ENCODE measurements around the gene NUFIP2.
"Not testable (repeated sequence)": the region's sequence is repeated elsewhere in the genome, so short reads cannot be mapped to it uniquely, and the experiment has no call there.

The NUFIP2 gene, protein sequence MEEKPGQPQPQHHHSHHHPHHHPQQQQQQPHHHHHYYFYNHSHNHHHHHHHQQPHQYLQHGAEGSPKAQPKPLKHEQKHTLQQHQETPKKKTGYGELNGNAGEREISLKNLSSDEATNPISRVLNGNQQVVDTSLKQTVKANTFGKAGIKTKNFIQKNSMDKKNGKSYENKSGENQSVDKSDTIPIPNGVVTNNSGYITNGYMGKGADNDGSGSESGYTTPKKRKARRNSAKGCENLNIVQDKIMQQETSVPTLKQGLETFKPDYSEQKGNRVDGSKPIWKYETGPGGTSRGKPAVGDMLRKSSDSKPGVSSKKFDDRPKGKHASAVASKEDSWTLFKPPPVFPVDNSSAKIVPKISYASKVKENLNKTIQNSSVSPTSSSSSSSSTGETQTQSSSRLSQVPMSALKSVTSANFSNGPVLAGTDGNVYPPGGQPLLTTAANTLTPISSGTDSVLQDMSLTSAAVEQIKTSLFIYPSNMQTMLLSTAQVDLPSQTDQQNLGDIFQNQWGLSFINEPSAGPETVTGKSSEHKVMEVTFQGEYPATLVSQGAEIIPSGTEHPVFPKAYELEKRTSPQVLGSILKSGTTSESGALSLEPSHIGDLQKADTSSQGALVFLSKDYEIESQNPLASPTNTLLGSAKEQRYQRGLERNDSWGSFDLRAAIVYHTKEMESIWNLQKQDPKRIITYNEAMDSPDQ

DNA sequence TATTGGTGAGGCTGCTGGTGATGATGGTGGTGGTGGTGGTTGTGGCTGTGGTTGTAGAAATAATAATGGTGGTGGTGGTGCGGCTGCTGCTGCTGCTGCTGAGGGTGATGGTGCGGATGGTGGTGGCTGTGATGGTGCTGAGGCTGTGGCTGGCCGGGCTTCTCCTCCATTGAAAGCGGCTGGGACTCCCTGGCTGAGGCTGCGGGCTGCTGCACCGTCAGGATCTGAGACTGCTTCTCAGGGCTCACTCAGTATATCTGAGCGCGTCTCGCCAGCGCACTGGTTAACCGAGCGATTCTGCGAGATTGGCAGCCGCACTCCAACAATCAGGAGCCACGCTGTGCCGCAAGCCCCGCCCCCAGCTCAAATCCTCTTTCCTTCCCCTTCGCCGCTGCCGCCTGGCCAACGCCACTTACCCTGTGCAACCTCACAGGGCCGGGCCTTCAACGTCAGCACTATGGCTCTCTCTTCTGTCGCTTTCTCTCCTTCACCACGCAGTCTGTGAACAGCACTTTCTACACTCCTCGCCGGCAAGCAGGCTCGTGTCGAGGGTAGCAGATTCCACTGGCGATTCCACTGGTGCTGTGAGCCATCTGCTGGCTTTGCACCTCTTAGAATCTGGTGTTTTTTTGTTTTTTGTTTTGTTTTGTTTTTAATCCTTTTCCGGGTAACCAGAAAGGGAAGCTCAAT, at the start of gene NUFIP2:
Gene NUFIP2 (minus strand): TSS at position 259 of the 690 bp plus-strand sequence. CDS start 89 bp downstream, at position 170.
- peak; percentile 32 for DNase-seq

DNA sequence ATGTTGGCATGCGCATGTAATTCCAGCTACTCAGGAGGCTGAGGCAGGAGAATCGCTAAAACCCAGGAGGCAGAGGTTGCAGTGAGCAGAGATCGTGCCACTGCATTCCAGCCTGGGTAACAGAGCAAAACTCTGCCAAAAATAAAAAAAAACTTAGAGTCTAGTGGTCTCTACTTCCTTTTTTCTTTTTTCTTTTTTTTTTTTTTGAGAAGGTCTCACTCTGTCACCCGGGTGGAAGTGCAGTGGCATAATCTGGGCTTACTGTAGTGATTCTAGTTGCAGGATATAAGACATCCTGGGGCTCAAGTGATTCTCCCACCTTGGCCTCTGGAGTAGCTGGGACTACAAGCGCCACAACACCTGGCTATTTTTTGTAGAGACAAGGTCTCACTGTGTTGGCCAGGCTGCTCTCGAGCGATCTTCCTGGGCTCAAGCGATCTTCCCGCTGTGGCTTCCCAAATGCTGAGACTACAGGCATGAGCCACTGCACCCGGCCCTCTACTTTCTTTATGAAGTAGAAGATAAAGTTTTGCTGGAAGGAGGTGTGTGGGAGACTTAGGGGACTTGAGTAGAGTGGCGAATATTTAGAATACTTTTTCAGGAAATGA, 48.3 kb upstream of the NUFIP2 start:
- DNase-seq: no peak

DNA sequence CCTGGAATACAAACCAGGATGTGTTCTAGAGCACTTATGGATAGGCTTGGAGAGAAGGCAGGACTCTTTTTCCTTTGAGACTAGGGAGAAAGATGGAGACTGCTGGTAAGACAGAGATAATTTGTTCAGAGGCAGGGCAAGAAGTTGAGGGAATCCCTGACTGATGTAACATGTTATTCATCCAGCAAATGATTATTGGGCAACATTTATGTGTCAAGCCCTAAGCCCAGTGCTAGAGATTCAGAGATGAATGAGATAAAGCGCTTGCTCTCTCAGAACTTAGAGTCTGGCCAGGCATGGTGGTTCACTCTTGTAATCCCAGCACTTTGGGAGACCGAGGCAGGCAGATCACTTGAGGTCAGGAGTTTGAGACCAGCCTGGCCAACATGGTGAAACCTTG, 47.8 kb upstream of the NUFIP2 start:
- no peak for DNase-seq

DNA sequence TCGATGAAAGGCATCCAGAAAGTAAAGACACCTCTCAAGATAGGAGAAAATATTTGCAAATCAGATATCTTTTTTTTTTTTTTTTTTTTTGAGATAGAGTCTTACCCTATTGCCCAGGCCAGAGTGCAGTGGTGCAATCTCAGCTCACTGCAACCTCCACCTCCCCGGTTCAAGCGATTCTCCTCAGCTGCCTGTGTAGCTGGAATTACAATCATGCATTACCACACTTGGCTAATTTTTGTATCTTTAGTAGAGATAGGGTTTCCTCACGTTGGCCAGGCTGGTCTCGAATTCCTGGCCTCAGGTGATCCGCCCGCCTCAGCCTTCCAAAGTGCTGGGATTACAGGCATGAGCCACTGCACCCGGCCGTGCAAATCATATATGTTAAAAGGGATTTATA, 45.1 kb upstream of the NUFIP2 start:
- DNase-seq: not testable (repeated sequence)

DNA sequence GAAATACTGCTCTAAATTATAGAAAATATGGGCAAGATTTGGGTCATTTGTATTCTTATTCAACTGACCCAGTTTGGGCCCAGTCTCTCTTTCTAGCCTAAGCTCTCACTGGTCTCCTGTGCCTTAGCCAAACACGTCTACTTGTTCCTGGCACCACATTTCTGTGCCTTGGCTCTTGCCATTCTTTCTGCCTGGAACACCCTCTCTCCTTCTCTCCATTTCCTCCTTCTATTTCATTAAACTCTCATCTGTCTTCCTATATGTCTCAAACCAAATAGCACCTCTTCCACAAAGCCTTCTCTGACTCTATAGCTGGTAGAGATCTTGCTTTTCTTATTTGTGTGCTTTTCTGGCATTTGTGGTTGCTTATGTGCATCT, 37.7 kb upstream of the NUFIP2 start:
- DNase-seq: no peak

DNA sequence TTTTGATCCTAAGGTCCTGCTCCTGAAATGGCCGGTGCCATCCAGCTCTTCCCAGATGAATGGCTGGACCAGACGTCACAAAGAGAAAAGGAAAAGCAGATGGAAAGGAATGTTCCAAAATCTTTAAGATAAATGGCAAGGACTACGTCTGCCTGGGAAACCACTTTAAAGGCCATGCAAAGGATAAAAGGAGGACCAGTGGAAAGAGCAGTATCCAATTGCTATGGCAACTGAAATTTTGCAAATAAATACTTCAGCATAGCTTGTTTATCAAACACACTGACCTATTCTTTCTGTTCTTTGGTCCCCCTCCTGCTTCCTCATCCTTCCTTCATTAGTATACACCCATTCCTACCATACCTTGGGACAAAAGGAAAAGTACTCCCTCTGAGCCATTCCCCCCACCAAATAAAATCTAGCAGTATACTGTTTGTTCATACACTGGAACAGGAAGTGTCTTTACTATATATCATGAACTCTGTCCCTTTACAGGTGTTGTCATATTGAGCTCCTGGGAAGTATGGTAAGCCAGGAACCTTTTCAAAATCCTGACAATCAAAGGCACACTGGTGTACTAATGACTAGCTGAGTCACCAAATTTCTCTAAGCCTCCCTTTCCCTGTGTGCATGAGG, 37.2 kb upstream of the NUFIP2 start:
- DNase-seq: no peak

DNA sequence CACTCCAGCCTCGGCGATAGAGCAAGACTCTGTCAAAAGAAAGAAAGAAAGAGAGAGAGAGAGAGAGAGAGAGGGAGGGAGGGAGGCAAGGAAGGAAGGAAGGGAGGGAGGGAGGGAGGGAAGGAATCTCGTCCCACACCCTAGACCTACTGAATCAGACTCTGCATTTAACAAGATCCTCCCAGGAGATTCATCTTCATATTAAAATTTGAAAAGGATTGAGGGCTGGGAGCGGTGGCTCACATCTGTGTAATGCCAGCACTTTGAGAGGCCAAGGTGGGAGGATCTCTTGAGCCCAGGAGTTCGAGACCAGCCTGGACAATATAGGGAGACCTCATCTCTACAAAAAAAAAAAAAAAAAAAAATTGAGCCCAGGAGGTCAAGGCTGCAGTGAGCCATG, 33.5 kb upstream of the NUFIP2 start:
- DNase-seq: no peak

DNA sequence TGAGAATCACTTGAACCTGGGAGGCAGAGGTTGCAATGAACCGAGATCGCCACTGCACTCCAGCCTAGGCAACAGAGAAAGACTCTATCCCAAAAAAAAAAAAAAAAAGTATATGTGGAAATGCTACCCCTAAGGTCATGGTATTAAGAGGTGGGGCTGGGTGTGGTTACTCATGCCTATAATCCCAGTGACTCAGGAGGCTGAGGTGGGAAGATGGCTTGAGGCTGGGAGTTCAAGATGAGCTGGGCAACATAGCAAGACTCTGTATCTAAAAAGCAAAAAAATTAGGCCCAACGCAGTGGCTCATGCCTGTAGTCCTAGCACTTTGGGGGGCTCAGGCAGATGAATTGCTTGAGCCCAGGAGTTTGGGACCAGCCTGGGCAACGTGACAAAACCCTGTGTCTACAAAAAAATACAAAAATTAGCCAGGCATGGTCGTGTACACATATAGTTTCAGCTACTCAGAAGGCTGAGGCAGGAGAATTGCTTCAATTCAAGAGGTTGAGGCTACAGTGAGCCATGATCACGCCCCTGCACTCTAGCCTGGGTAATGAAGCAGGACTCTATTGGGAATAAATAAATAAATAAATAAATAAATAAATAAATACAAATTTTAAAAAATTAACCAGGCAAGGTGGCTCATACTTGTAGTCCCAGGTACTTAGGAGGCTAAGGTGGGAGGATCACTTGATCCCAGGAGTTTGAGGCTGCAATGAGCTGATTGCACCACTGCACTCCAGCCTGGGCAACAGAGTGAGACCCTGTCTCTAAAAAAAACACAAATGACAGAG, 32.3 kb upstream of the NUFIP2 start:
- DNase-seq: no peak

DNA sequence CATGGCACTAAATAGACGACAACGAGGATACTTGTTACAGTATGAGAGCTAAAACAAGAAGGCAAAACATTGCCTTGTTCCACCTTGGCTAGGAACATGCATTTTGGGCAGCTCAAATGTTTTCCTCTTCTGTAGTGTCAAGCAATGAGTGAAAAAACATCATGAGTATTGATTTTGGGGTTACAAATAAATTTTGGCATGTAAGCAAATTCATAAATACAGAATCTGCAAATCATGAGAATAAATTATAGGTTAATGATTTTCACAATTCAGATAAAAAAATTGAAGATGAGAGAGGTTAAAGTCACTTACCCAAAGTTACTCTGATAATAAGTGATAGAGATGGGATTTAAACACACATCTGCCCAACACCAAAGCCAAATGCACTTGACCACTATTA, 28.4 kb upstream of the NUFIP2 start:
- DNase-seq: no peak

DNA sequence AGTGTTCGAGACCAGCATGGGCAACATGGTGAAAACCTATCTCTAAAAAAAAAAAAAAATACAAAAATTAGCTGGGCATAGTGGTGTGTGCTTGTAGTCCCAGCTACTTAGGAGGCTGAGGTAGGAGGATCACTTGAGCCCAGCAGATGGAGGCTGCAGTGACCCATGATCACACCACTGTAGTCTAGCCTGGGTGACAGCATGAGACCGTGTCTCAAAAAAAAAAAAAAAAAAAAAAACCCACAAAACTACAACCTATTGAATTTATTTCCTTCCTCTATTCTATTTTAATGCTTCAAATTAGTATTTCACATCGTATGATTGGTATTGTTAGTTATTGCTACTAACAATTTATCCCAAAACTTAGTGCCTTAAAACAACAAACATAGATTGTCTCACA, 9.4 kb upstream of the NUFIP2 start:
- DNase-seq: no peak

DNA sequence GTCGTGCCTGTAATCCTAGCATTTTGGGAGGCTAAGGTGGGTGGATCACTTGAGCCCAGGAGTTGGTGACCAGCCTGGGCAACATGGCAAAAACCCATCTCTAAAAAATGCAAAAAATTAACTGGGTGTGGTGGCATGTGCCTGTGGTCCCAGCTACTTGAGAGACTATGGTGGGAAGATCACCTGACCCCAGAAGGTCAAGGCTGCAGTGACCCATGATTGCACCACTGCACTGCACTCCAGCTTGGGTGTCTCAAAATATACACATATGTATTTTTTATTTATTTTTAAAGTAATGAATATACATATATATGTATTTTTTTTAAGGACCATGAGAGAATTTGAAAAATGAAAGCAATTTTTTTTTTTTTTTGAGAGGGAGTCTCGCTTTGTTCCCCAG, 5.1 kb upstream of the NUFIP2 start:
- no peak for DNase-seq

DNA sequence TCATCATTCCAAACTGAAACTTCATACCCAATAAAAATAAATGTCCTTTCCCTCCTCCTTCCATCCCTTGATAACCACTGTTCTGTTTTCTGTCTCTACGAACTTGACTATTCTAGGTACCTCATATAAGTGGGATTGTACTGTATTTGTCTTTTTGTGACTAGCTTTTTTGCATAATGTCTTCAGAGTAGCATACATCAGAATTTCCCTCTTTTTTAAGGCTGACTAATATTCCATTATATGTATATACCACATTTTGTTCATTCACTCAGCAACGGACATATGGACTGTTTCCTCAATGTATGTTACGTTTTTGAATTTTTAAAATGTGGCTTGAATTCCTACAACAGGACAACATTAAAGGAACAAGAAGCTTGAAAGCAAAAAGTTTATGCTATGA, 1.5 kb upstream of the NUFIP2 start:
- DNase-seq: no peak

DNA sequence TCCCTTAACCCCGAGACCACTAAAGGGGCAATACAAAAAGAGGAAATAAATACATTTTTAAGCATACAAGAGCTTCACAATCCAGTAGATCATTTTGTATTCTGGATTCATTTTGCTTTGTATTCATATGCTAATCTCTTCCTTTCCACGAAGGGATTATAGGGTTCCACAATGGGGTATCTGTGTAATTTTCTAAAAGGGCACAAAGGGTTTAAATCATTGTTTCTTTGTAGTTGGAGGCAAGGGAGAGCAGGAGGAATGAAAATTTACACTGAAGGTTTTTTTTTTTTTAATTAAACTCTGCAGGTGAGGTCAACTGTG, 592 bp upstream of the NUFIP2 start:
- DNase-seq: no peak

DNA sequence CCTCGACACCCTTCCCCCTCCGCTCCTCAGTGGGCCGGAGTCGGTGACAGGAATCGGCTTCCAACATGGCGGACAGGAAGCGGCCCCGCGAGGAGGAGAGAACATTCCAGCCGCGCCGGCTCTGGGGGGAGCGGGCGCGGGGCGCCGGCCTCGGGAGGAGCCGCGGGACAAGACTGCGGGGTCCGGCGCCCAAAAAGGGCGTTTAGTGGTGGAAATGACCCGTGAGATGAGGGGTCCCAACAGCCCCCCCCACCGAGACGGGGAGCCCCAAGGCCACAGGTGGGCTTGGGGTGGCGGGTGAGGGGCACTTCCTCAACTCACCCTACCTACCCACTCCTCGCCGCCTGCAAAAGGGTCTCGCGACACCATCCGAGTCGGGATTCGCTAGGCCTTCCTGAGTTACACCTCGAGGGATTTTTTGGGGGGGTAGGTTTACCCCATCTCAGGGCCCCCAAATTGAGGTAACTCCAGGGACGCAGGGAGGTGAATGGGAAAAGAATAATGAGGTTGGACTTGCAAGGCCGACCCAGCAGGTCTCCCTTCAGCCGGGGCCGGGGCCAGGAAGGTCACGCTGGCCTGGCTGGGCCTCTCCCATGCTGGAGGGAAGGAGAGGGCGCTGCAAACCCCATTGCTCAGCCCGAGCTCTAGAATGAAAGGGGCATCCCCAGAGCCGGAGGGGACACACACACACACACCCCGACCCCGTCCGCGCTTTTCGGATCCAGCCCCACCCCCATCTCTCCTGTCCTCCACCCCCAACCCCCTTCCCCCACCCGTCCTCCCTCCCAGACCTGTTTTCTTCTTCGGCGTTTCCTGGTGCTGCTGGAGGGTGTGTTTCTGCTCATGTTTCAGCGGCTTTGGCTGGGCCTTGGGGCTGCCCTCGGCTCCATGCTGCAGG, 707 bp downstream of the NUFIP2 start:
- DNase-seq: no peak

DNA sequence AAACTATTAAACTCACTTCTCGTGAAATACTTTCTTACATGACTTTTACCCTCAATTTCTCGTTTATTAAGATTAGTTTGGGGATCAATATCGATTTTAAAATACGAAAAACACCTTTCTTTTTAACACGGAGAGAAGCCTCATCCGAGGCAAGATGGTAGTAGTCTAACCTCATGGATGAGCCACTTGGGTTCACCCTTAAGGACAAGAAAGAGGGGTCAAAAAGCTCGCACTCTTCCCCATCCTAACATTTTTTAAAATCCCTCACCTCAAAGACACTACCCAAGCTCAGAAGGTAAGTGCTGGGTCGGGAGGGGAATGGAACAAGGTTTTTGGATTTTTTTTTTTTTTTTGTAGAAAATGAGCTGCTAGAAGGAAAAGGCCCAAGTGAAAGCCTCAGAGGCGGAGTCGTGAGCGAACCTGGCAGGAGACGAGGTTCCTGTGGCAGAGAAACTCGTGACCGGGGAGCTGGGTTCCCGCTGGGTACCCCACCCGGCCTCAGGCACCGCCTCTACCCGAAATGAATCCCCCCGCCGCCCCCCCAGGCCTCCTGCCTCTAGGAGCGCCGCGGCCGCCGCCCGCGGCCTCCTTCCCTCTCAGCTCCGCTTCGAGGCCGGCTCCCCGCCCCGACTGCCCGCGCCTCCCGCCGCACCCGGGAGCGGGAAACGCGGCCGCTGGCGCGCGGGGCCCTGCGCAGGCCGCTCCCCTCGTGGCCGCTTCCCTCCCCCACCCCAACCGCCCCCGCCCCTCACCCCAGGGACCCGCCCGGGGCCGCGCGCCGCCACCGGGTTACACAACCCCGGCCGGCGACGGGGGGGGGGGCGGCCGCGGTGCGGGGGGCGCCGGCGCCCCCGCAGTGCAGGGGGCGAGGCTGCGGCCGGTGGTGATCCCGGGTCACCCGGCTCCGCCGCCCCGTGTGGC, 1.6 kb downstream of the NUFIP2 start:
- no peak for DNase-seq

DNA sequence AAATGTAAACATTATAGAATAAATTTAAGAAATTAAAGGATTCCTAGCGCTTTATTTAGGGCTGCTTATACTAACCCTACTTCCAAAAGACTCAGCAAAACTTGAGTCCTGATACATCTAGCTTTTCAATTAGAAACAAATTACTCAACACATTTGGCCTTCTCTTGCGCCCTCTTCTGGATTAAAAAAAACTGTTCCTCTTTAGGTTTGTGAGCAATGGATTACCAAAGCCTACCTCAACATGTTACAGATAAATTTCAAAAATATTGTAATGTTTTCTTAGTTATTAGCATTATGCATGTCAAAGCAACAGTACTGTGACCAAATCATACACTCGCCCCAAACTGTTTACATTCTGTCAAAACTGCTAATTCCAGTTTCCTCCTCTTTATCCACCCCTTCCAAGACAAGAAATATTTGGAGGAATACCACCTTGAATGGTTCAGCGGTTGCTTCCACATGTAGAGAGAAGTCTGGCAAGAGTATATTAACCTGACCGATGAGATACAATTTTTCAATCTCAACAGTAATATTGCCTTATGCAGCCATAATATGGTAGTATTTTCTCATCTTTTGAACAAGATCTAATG, 2.7 kb downstream of the NUFIP2 start:
- DNase-seq: no peak

DNA sequence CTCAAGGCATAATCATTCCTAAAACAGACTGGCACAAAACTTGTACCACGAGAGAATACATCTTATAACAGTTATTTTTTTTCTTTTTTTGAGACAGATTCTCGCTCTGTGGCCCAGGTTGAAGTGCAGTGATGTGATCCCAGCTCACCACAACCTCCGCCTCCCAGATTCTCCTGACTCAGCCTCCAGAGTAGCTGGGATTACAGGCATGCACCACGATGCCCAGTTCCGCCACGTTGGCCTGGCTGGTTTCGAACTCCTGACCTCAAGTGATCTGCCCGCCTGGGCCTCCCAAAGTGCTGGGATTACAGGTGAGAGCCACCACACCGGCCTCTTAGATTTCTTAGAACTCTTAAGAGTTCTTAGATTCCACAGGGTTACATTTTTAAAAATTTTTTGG, 4.1 kb downstream of the NUFIP2 start:
- DNase-seq: no peak

DNA sequence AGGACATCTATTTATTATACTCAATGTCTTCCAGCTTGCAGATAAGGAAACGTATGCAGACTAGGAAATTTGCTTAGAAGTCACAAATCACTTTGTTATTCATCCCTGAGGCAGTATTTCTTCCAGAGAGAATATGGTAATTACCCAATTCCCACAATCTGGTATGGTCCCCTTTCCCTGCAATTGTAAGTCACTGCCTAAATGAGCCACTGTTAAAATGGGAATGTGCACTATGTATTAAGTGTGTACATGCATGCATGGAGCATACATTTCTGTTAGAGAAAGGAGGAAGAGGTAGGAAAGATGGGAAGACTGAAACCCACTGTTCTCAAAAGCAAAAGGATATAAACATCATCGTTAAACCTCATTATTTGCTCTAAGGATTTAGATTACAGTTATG, 10.0 kb downstream of the NUFIP2 start:
- no peak for DNase-seq

DNA sequence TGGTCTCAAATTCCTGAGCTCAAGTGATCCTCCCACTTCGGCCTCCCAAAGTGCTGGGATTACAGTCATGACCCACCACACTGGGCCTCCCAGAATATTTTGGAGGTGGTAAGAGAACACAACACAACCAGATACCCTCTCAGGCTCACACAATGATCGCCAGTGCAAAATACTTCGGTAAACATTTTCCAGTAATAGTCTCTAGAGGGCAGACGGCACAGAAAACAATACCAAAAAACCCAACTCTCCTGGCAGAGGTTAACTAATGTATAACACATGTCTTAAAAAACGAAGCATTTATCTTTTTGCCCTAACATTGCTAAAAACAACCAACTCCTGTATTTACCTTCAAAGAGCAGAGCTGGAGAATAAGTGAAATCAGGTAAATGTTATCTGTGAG, 10.5 kb downstream of the NUFIP2 start:
- DNase-seq: no peak
